H9 (cell line): ENCODE results near the gene IL9. TPM values are rescaled to one million over a fixed set of nuclear protein-coding genes. Genes with fewer than 3 reads are reported as not detected.

Experiments
- DNase-seq: peaks from one replicate; pipeline ENCODE4 v3.0.0-alpha.2; 2017
- H2AFZ ChIP-seq: one replicate; pipeline ENCODE4 v1.6.1; 2013; ENCODE audit warnings: mild to moderate bottlenecking, low read length, control low read depth, moderate library complexity
- H2AK5ac ChIP-seq: 2 replicates; pipeline ENCODE4 v1.6.1; 2013; ENCODE audit warnings: low read length, control low read depth, mixed read lengths; ENCODE audit not compliant: insufficient read length
- H2BK120ac ChIP-seq: one replicate; pipeline ENCODE4 v1.6.1; 2013; ENCODE audit warnings: low read depth, mild to moderate bottlenecking, low read length, control low read depth, inconsistent platforms; ENCODE audit not compliant: poor library complexity, severe bottlenecking
- H2BK12ac ChIP-seq: 2 replicates; pipeline ENCODE4 v1.6.1; 2013; ENCODE audit warnings: low read length, control low read depth, mixed read lengths, low read depth; ENCODE audit not compliant: insufficient read length
- H2BK15ac ChIP-seq: 2 replicates; pipeline ENCODE4 v1.6.1; 2013; ENCODE audit warnings: low read depth, low read length, control low read depth
- H2BK20ac ChIP-seq: one replicate; pipeline ENCODE4 v1.6.1; 2013; ENCODE audit warnings: low read depth, mild to moderate bottlenecking, low read length, control low read depth, inconsistent platforms; ENCODE audit not compliant: poor library complexity, severe bottlenecking
- H2BK5ac ChIP-seq: 2 replicates; pipeline ENCODE4 v1.6.1; 2013; ENCODE audit warnings: low read length, control low read depth, mixed read lengths; ENCODE audit not compliant: insufficient read length
- H3K14ac ChIP-seq: 2 replicates; pipeline ENCODE4 v1.6.1; 2013; ENCODE audit warnings: low read length, control low read depth; ENCODE audit not compliant: insufficient read depth
- H3K18ac ChIP-seq: 2 replicates; pipeline ENCODE4 v1.6.1; 2013; ENCODE audit warnings: low read depth, mild to moderate bottlenecking, mixed read lengths, low read length, control low read depth; ENCODE audit not compliant: insufficient read length
- H3K23ac ChIP-seq: 2 replicates; pipeline ENCODE4 v1.6.1; 2013; ENCODE audit warnings: low read length, control low read depth, mixed read lengths, low read depth; ENCODE audit not compliant: insufficient read length
- H3K23me2 ChIP-seq: 2 replicates; pipeline ENCODE4 v1.6.1; 2013; ENCODE audit warnings: low read depth, mild to moderate bottlenecking, mixed read lengths, low read length, control low read depth; ENCODE audit not compliant: insufficient read length, poor library complexity, severe bottlenecking
- H3K27ac ChIP-seq: 2 replicates; pipeline ENCODE4 v1.5.1; 2013; ENCODE audit warnings: low read length, control low read depth, mixed read lengths, low read depth; ENCODE audit not compliant: insufficient read length
- H3K27me3 ChIP-seq: 2 replicates; pipeline ENCODE4 v1.6.1; 2013; ENCODE audit warnings: low read length, control low read depth, inconsistent platforms; ENCODE audit not compliant: insufficient read depth
- H3K4ac ChIP-seq: 2 replicates; pipeline ENCODE4 v1.6.1; 2013; ENCODE audit warnings: low read depth, mild to moderate bottlenecking, control low read depth, inconsistent platforms, low read length, moderate library complexity
- H3K4me1 ChIP-seq: 2 replicates; pipeline ENCODE4 v1.6.1; 2013; ENCODE audit warnings: low read length, control low read depth, inconsistent platforms; ENCODE audit not compliant: insufficient read depth
- H3K4me2 ChIP-seq: 2 replicates; pipeline ENCODE4 v1.6.1; 2013; ENCODE audit warnings: low read length, control low read depth, mixed read lengths; ENCODE audit not compliant: insufficient read length, insufficient read depth
- H3K56ac ChIP-seq: 2 replicates; pipeline ENCODE4 v1.6.1; 2013; ENCODE audit warnings: low read depth, mild to moderate bottlenecking, mixed read lengths, low read length, control low read depth; ENCODE audit not compliant: insufficient read length
- H3K79me1 ChIP-seq: 2 replicates; pipeline ENCODE4 v1.6.1; 2013; ENCODE audit warnings: low read depth, mild to moderate bottlenecking, moderate library complexity, low read length, control low read depth, inconsistent platforms; ENCODE audit not compliant: insufficient read depth, poor library complexity, severe bottlenecking
- H3K79me2 ChIP-seq: 2 replicates; pipeline ENCODE4 v1.6.1; 2013; ENCODE audit warnings: low read length, control low read depth, inconsistent platforms; ENCODE audit not compliant: insufficient read depth
- H3K9ac ChIP-seq: 2 replicates; pipeline ENCODE4 v1.6.1; 2013; ENCODE audit warnings: low read length, control low read depth, mixed read lengths; ENCODE audit not compliant: insufficient read length; ENCODE audit errors: extremely low read depth
- H3K9me3 ChIP-seq: one replicate; pipeline ENCODE4 v1.6.1; 2013; ENCODE audit warnings: low read depth, low read length, inconsistent platforms; ENCODE audit not compliant: control insufficient read depth
- H3T11ph ChIP-seq: one replicate; pipeline ENCODE4 v1.6.1; 2013; ENCODE audit warnings: mild to moderate bottlenecking, low read length, control low read depth, inconsistent platforms
- H4K20me1 ChIP-seq: one replicate; pipeline ENCODE4 v1.6.1; 2013; ENCODE audit not compliant: control insufficient read depth, insufficient read length, insufficient read depth
- H4K5ac ChIP-seq: 2 replicates; pipeline ENCODE4 v1.6.1; 2013; ENCODE audit warnings: low read depth, mild to moderate bottlenecking, mixed read lengths, low read length, control low read depth; ENCODE audit not compliant: insufficient read length
- H4K8ac ChIP-seq: replicated peaks from 2 replicates; pipeline ENCODE4 v1.6.1; 2013; ENCODE audit warnings: low read length, control low read depth, mixed read lengths, low read depth; ENCODE audit not compliant: insufficient read length
- H4K91ac ChIP-seq: 2 replicates; pipeline ENCODE4 v1.6.1; 2013; ENCODE audit warnings: low read depth, mild to moderate bottlenecking, moderate library complexity, mixed read lengths, low read length, control low read depth; ENCODE audit not compliant: insufficient read length
- H3K27ac Mint-ChIP-seq, 3 experiments: 2 replicates in 2 of 3; 3 replicates in 1 of 3; pipeline ENCODE4 v1.8.0; 2020 to 2021; ENCODE audit warnings: mixed read lengths in 3 of 3, mild to moderate bottlenecking in 1 of 3, moderate library complexity in 1 of 3
- H3K27me3 Mint-ChIP-seq: 2 replicates; pipeline ENCODE4 v1.8.0; 2021; ENCODE audit warnings: low read depth, mild to moderate bottlenecking, moderate library complexity, mixed read lengths
- H3K36me3 Mint-ChIP-seq, 3 experiments: 2 replicates in 2 of 3; 3 replicates in 1 of 3; pipeline ENCODE4 v1.8.0; 2020 to 2021; ENCODE audit warnings: low read depth in 3 of 3, mixed read lengths in 3 of 3; ENCODE audit not compliant: insufficient read depth in 1 of 3
- H3K4me1 Mint-ChIP-seq, 2 experiments: 2 replicates each; pipeline ENCODE4 v1.8.0; 2020; ENCODE audit warnings: mixed read lengths in 2 of 2
- H3K4me3 Mint-ChIP-seq, 2 experiments: 2 replicates in 1 of 2; 3 replicates in 1 of 2; pipeline ENCODE4 v1.8.0; 2020 to 2021; ENCODE audit warnings: mild to moderate bottlenecking in 2 of 2, mixed read lengths in 2 of 2, moderate library complexity in 1 of 2
- H3K9me3 Mint-ChIP-seq, 2 experiments: 2 replicates in 1 of 2; 3 replicates in 1 of 2; pipeline ENCODE4 v1.8.0; 2020; ENCODE audit warnings: mild to moderate bottlenecking in 2 of 2, mixed read lengths in 2 of 2, moderate library complexity in 1 of 2
- CTCF ChIP-seq: fragments of 200-600 bp; sonication (generic); conservative IDR thresholded peaks from 3 replicates; pipeline ENCODE4 v1.8.0; 2021; ENCODE audit warnings: antibody characterized with exemption, mild to moderate bottlenecking
- WGBS: extraction: QIAGEN DNeasy Blood & Tissue Kit; methylation state at CpG from one replicate; pipeline ENCODE4 v1.1.7; 2013; ENCODE audit warnings: missing lambda C conversion rate, low lambda C conversion rate, mixed read lengths; ENCODE audit not compliant: insufficient read length; ENCODE audit errors: extremely low coverage; 5-methylcytosine and 5-hydroxymethylcytosine counted together
- total RNA-seq: library from RNA; stranded (reverse); gene quantifications from 2 replicates; pipeline ENCODE4 v1.2.1, GENCODE V29; 2021

IL9 gene
- total RNA-seq, 1 experiment from 2014 or later = not detected

GRCh38 chr5:135851915-135852845, 43.5 kb downstream of the IL9 start:
- no peak overlapping the region for H3T11ph ChIP-seq
- no peak overlapping the region for H3K4me2 ChIP-seq
- no peak overlapping the region for H2AFZ ChIP-seq
- H3K27me3 ChIP-seq = no peaks in the 10 kb centered on the region
- H3K4ac ChIP-seq = no peak overlapping the region
- H3K23ac ChIP-seq = no peak overlapping the region
- no peaks in the 10 kb centered on the region for H3K79me1 ChIP-seq
- no peak overlapping the region for H3K27ac ChIP-seq
- H3K14ac ChIP-seq = no peak overlapping the region; the same call in 1 of the 2 replicates
- Mint-ChIP-seq H3K27me3 (peaks cover 12% of the 10 kb centered on the region), H3K4me3 (no peak overlapping the region), H3K27ac (peak overlapping the region in 1 of 3 experiments; percentile 60; a peak in 1 of 7 replicates), H3K9me3 (peaks cover 0 to 6% of the 10 kb centered on the region in 2 experiments; a peak in 3 of 5 replicates), H3K4me1 (no peaks in the 10 kb centered on the region), H3K36me3 (no peaks in the 10 kb centered on the region; a peak in 1 of 7 replicates)
- H2BK5ac ChIP-seq = no peak overlapping the region
- WGBS = no CpG with 5 or more reads among the region's 34 CpGs
- no peak overlapping the region for H3K9ac ChIP-seq
- DNase-seq = no peak
- H2BK20ac ChIP-seq = no peak overlapping the region
- H3K4me1 ChIP-seq = no peaks in the 10 kb centered on the region
- no peak overlapping the region for H4K8ac ChIP-seq
- no peak overlapping the region for H2BK15ac ChIP-seq
- H2BK12ac ChIP-seq = no peak overlapping the region
- H2BK120ac ChIP-seq = no peak overlapping the region
- H3K18ac ChIP-seq = no peak overlapping the region
- no peaks in the 10 kb centered on the region for H3K79me2 ChIP-seq
- no peak overlapping the region for H3K56ac ChIP-seq
- TF ChIP-seq CTCF = no peak
- H3K23me2 ChIP-seq = no peaks in the 10 kb centered on the region
- H4K5ac ChIP-seq = no peak overlapping the region
- no peaks in the 10 kb centered on the region for H4K20me1 ChIP-seq
- no peak overlapping the region for H2AK5ac ChIP-seq
- H3K9me3 ChIP-seq = no peaks in the 10 kb centered on the region
- H4K91ac ChIP-seq = no peak overlapping the region
